ENCODE measurements around the gene UST.

UST gene

DNA sequence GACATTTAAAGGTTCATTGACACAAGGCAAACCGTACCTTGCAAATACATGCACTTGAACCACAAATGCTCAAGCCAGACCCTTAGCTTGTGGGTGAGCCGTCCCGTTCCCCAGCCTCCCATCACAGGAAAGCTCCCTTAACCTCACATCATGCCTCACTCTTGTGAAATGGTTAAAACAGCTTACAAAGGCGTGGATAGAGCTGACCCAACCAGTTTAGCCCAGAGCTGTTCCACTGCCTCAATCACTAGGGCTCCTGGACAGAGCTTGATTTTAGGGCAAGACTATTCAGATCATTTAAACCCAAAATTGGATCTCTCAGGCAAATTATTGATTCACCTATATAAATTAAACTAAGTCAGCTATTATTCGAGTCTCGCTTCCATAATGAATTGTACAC is 341.1 kb downstream of the UST start:
- no peak overlapping the region for H3K27ac ChIP-seq
- TF ChIP-seq, protein P1, sequence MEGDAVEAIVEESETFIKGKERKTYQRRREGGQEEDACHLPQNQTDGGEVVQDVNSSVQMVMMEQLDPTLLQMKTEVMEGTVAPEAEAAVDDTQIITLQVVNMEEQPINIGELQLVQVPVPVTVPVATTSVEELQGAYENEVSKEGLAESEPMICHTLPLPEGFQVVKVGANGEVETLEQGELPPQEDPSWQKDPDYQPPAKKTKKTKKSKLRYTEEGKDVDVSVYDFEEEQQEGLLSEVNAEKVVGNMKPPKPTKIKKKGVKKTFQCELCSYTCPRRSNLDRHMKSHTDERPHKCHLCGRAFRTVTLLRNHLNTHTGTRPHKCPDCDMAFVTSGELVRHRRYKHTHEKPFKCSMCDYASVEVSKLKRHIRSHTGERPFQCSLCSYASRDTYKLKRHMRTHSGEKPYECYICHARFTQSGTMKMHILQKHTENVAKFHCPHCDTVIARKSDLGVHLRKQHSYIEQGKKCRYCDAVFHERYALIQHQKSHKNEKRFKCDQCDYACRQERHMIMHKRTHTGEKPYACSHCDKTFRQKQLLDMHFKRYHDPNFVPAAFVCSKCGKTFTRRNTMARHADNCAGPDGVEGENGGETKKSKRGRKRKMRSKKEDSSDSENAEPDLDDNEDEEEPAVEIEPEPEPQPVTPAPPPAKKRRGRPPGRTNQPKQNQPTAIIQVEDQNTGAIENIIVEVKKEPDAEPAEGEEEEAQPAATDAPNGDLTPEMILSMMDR (conservative IDR thresholded peaks at IDR 0.05), result no peak
- TF ChIP-seq ZFX (IDR thresholded peaks at IDR 0.05), result no peak

DNA sequence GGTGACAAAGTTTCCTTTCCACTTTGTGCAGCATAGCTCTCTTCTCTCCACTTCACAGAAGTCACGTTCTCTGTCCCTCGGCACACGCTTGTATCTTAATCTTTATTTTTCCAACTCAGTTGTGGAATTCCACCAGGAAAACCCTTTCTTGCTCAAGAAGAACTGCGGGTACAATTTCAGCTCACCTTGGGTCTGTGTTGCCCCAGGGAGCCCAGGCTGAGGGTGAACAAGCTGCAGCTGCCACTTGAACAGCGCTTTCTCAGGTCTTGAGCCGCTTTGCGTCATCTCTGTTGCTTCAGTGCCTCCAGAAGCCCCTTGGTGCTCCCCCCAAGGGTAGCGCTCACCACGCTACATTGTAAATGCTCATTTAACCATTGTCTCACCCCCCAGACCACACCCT is 341.5 kb downstream of the UST start:
- H3K27ac ChIP-seq, result no peak overlapping the region
- TF ChIP-seq, protein P1 (conservative IDR thresholded peaks at IDR 0.05), result no peak
- no peak for TF ChIP-seq ZFX (IDR thresholded peaks at IDR 0.05)

DNA sequence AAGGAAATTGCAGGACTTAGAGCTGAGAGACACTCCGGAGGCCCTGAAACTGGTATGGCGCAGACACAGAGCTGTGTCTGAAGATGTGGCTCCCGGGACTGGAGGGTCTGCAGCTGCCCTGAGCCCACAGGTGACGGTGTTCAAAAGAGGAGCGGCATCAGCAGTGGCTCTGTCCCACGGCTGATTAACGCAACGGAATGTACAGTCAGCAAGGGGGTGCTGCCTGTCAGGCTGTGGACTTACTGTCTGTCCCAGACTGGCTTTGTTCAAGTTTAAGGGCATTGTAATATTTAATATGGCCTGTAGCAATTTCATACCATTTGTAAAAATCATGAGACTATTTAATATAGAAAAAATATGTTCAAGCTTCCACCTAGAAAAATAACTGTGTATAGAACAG is 342.7 kb downstream of the UST start:
- no peak for TF ChIP-seq ZFX (IDR thresholded peaks at IDR 0.05)
- TF ChIP-seq, protein P1 (conservative IDR thresholded peaks at IDR 0.05), result no peak
- no peak overlapping the region for H3K27ac ChIP-seq

DNA sequence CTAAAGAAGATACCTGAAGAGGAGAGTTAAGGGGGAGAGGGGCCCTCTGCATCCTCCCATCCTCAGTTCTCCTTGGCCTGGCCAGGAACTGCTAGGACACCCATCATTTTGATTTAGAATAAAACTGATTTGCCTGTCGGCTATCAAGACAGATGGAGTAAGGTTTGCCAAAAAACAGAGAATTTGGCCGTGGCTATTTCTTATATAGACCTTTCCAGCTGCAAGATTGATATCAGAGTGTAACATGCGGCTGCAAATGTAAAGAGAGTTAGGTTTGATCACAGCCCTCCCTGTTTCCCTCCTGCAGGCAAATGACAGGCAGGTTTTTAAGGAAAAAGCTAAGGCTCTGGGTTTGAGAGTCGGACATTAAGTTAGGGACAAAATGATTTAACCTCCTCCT is 344.1 kb downstream of the UST start:
- no peak for TF ChIP-seq ZFX (IDR thresholded peaks at IDR 0.05)
- TF ChIP-seq, protein P1 (conservative IDR thresholded peaks at IDR 0.05), result no peak
- no peak overlapping the region for H3K27ac ChIP-seq

DNA sequence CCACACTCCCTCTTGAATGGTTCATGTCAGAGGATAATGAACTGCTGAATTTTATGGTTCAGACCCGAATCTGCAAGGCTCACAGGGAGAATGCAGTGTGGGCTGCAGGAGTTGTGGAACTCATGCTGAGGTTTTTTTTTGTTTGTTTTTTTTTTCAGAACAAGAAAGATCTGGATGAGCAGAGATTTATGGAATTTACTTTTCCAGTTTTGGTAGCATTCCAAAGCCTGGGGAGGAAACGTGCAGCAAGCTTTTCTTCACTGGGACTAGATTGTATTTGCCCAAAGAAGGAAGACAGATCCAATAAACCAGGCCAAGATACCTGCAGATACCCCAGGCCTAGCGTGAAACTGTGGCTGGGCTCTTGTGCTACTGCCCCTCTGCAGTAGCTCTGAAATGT is 346.8 kb downstream of the UST start:
- TF ChIP-seq, protein P1 (conservative IDR thresholded peaks at IDR 0.05), result no peak
- no peak for TF ChIP-seq ZFX (IDR thresholded peaks at IDR 0.05)
- H3K27ac ChIP-seq, result peak overlapping the region; percentile 81

DNA sequence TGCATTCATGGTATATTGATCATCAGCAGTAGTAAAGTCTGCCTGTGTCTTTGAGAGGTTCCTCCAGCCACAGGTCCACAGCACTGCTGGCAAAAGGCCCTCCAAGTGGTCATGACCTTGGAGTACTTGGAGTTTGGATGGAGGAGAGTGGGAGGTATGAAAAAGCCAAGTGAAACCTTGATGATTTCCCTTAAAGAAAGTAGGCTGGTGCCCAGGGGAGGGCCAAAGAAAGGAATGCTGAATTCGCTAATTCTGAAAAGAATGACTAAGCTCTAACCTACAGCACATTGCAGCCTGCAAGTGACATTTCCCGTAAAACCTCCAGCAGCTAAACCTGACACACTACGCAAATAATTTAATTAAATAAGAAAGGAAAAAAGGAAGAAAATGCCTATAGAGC is 347.3 kb downstream of the UST start:
- no peak for TF ChIP-seq ZFX (IDR thresholded peaks at IDR 0.05)
- TF ChIP-seq, protein P1 (conservative IDR thresholded peaks at IDR 0.05), result no peak

DNA sequence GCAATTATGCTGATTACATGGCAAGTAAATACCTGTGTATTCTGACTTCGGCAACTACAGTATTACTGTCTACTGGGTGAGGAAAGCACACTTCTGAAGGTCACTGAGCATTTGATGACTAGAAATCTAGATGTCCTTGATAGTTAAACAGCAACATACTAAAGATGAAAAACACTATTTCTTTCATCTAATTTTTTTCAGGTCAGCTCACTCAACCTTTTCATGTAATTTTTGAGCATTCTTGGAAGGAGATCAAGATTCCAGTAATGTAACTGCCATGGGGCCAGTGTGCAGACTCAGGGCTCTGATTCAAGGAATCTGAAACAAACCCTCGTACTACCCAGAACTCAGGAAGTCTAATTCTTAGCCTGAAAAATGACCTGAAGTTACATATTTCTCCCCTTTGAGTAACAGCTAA is 348.1 kb downstream of the UST start:
- TF ChIP-seq, protein P1 (conservative IDR thresholded peaks at IDR 0.05), result no peak
- no peak for TF ChIP-seq ZFX (IDR thresholded peaks at IDR 0.05)
- H3K27ac ChIP-seq, result no peak overlapping the region

More for the DNA sequence above, 347.3 kb downstream of the UST start:
- peak overlapping the region; percentile 81 for H3K27ac ChIP-seq

Data from C4-2B (cell line).